Thymus (tissue), 11 donors: ENCODE measurements around the gene MTA3. TPM values are rescaled to one million over a fixed set of nuclear protein-coding genes. Genes with fewer than 3 reads are reported as not detected.

ENCODE experiments used
- DNase-seq, 9 donors: peaks; one replicate each; pipeline ENCODE4 v3.0.0-alpha.2; 2013; ENCODE audit warnings: low spot score in 9 of 9, low read depth in 6 of 9, missing footprints in 1 of 9
- H3K27ac ChIP-seq, 2 donors: one replicate each; pipeline ENCODE4 v1.5.1; 2013; ENCODE audit warnings: control low read depth in 1 of 2, low read depth in 1 of 2, low read length in 1 of 2, mild to moderate bottlenecking in 1 of 2, moderate library complexity in 1 of 2
- H3K27me3 ChIP-seq, 2 donors: one replicate each; pipeline ENCODE4 v1.5.1; 2013; ENCODE audit warnings: low read length in 1 of 2; ENCODE audit not compliant: control insufficient read depth in 2 of 2, insufficient read depth in 1 of 2
- H3K36me3 ChIP-seq, 2 donors: one replicate each; pipeline ENCODE4 v1.5.1; 2013; ENCODE audit warnings: low read length in 1 of 2, mild to moderate bottlenecking in 1 of 2, moderate library complexity in 1 of 2; ENCODE audit not compliant: control insufficient read depth in 2 of 2, insufficient read depth in 2 of 2
- H3K4me1 ChIP-seq, 2 donors: one replicate each; pipeline ENCODE4 v1.5.1; 2013; ENCODE audit warnings: low read length in 2 of 2; ENCODE audit not compliant: control insufficient read depth in 2 of 2, insufficient read depth in 2 of 2
- H3K4me3 ChIP-seq, 2 donors: one replicate each; pipeline ENCODE4 v1.5.1; 2013; ENCODE audit warnings: low read length in 2 of 2, control low read depth in 1 of 2, mild to moderate bottlenecking in 1 of 2
- H3K9me3 ChIP-seq, 2 donors: one replicate each; pipeline ENCODE4 v1.5.1; 2013; ENCODE audit warnings: low read length in 1 of 2, mild to moderate bottlenecking in 1 of 2; ENCODE audit not compliant: control insufficient read depth in 2 of 2, insufficient read depth in 1 of 2
- WGBS: extraction: QIAGEN DNeasy Blood & Tissue Kit; methylation state at CpG from one replicate; pipeline ENCODE4 v1.1.7; 2013; 5-methylcytosine and 5-hydroxymethylcytosine counted together
- polyA plus RNA-seq: library from polyadenylated mRNA; stranded (reverse); fragments of 200-250 nt; gene quantifications from one replicate; pipeline ENCODE4 v1.2.3, GENCODE V29; 2013
- total RNA-seq: library from RNA; stranded (reverse); fragments of 120-200 nt; gene quantifications from one replicate; pipeline ENCODE4 v1.2.4, GENCODE V29; 2013
- donor health status: healthy.

The MTA3 gene
- total and polyA plus RNA-seq, 2 donors, result 64.9 to 77.4 TPM

- no peaks in the 10 kb centered on the region for H3K36me3 ChIP-seq
- WGBS, result under 1% methylated on average over 75 of the region's 75 CpGs
- DNase-seq, result no peak
Measured at GRCh38 chr2:42792583-42793333, 224.3 kb downstream of the MTA3 start, which contains the start of gene HAAO. HAAO (minus strand) TSS chr2:42792583; CDS start chr2:42792536, 47 bp downstream.

GRCh38 chr2:42793334-42794270 is 225.2 kb downstream of the MTA3 start:
- peak overlapping the region; percentile 39 to 74 for H3K27ac ChIP-seq
- H3K9me3 ChIP-seq, result no peaks in the 10 kb centered on the region
- peaks cover 8 to 40% of the 10 kb centered on the region in 2 donors for H3K27me3 ChIP-seq
- no peaks in the 10 kb centered on the region for H3K36me3 ChIP-seq
- 42% methylated on average over 22 of the region's 22 CpGs for WGBS
- H3K4me3 ChIP-seq, result peak overlapping the region in 1 of 2 donors; percentile 49
- peaks cover 2 to 15% of the 10 kb centered on the region in 2 donors for H3K4me1 ChIP-seq
- DNase-seq, result no peak

More at GRCh38 chr2:42792583-42793333, 224.3 kb downstream of the MTA3 start, which contains the start of gene HAAO:
- H3K4me3 ChIP-seq, result peak within 1 kb of the TSS; percentile 32 to 49
- peak within 1 kb of the TSS; percentile 67 to 78 for H3K27ac ChIP-seq
- peaks cover 8 to 40% of the 10 kb centered on the region in 2 donors for H3K27me3 ChIP-seq
- no peaks in the 10 kb centered on the region for H3K9me3 ChIP-seq
- peaks cover 2 to 15% of the 10 kb centered on the region in 2 donors for H3K4me1 ChIP-seq

GRCh38 chr2:42794271-42795046 is 226.0 kb downstream of the MTA3 start:
- H3K4me3 ChIP-seq, result no peak overlapping the region
- no peak for DNase-seq
- H3K4me1 ChIP-seq, result peaks cover 2 to 15% of the 10 kb centered on the region in 2 donors
- no peaks in the 10 kb centered on the region for H3K9me3 ChIP-seq
- H3K27me3 ChIP-seq, result peaks cover 8 to 40% of the 10 kb centered on the region in 2 donors
- H3K27ac ChIP-seq, result no peak overlapping the region
- H3K36me3 ChIP-seq, result no peaks in the 10 kb centered on the region
- 96% methylated on average over 8 of the region's 8 CpGs for WGBS

GRCh38 chr2:42795275-42795674 is 226.8 kb downstream of the MTA3 start:
- Histone ChIP-seq H3K36me3 (no peaks in the 10 kb centered on the region), H3K9me3 (no peaks in the 10 kb centered on the region), H3K4me1 (peaks cover 2 to 16% of the 10 kb centered on the region in 2 donors), H3K27me3 (peaks cover 8 to 38% of the 10 kb centered on the region in 2 donors), H3K27ac (no peak overlapping the region), H3K4me3 (no peak overlapping the region)
- WGBS, result 93% methylated on average over 6 of the region's 6 CpGs
- no peak for DNase-seq

GRCh38 chr2:42795841-42796301 is 227.4 kb downstream of the MTA3 start:
- no peaks in the 10 kb centered on the region for H3K36me3 ChIP-seq
- peaks cover 8 to 38% of the 10 kb centered on the region in 2 donors for H3K27me3 ChIP-seq
- no peak for DNase-seq
- H3K4me3 ChIP-seq, result no peak overlapping the region
- 63% methylated on average over 3 of the region's 3 CpGs for WGBS
- H3K27ac ChIP-seq, result no peak overlapping the region
- no peaks in the 10 kb centered on the region for H3K9me3 ChIP-seq
- H3K4me1 ChIP-seq, result peaks cover 5 to 20% of the 10 kb centered on the region in 2 donors

GRCh38 chr2:42796427-42797248 is 228.2 kb downstream of the MTA3 start:
- no peak overlapping the region for H3K27ac ChIP-seq

GRCh38 chr2:42797281-42797680 is 228.8 kb downstream of the MTA3 start:
- 81% methylated on average over 6 of the region's 6 CpGs for WGBS
- Histone ChIP-seq H3K36me3 (no peaks in the 10 kb centered on the region), H3K4me3 (no peak overlapping the region), H3K4me1 (peaks cover 5 to 17% of the 10 kb centered on the region in 2 donors), H3K9me3 (no peaks in the 10 kb centered on the region), H3K27me3 (peaks cover 6 to 25% of the 10 kb centered on the region in 2 donors), H3K27ac (no peak overlapping the region)
- no peak for DNase-seq

More at GRCh38 chr2:42796427-42797248, 228.2 kb downstream of the MTA3 start:
- H3K4me1 ChIP-seq, result peaks cover 5 to 23% of the 10 kb centered on the region in 2 donors
- H3K27me3 ChIP-seq, result peaks cover 8 to 31% of the 10 kb centered on the region in 2 donors
- 95% methylated on average over 7 of the region's 7 CpGs for WGBS
- no peak for DNase-seq
- no peaks in the 10 kb centered on the region for H3K36me3 ChIP-seq
- no peaks in the 10 kb centered on the region for H3K9me3 ChIP-seq
- H3K4me3 ChIP-seq, result no peak overlapping the region

- 97% methylated on average over 4 of the region's 4 CpGs for WGBS
- Histone ChIP-seq H3K27me3 (no peaks in the 10 kb centered on the region), H3K27ac (no peak overlapping the region), H3K4me3 (no peak overlapping the region), H3K36me3 (no peaks in the 10 kb centered on the region), H3K4me1 (peaks cover 3 to 8% of the 10 kb centered on the region in 2 donors), H3K9me3 (no peaks in the 10 kb centered on the region)
- no peak for DNase-seq
Measured at GRCh38 chr2:42799881-42800280, 231.4 kb downstream of the MTA3 start.
